Liver (tissue), 9 donors: ENCODE results near the gene ATP12A. TPM values are rescaled to one million over a fixed set of nuclear protein-coding genes. Genes with fewer than 3 reads are reported as not detected.

Experiments
- DNase-seq: peaks from one replicate; pipeline ENCODE4 v3.0.0-alpha.2; 2017; ENCODE audit warnings: low spot score
- H3K27ac ChIP-seq, 2 donors: one replicate each; pipeline ENCODE4 v1.7.0; 2013; ENCODE audit warnings: inconsistent platforms in 2 of 2, low read length in 2 of 2, control low read depth in 1 of 2, low read depth in 1 of 2, mild to moderate bottlenecking in 1 of 2
- H3K27me3 ChIP-seq, 4 donors: one replicate each; pipeline versions ENCODE4 v1.6.1 to v1.7.0; 2013; ENCODE audit warnings: low read length in 3 of 4, inconsistent platforms in 1 of 4, mild to moderate bottlenecking in 1 of 4, moderate library complexity in 1 of 4; ENCODE audit not compliant: control insufficient read depth in 4 of 4, insufficient read depth in 4 of 4
- H3K36me3 ChIP-seq, 4 donors: one replicate each; pipeline versions ENCODE4 v1.6.1 to v1.7.0; 2013; ENCODE audit warnings: low read length in 3 of 4, mild to moderate bottlenecking in 3 of 4, low read depth in 1 of 4, moderate library complexity in 1 of 4; ENCODE audit not compliant: control insufficient read depth in 4 of 4, insufficient read depth in 3 of 4
- H3K4me1 ChIP-seq, 4 donors: one replicate each; pipeline versions ENCODE4 v1.6.1 to v1.7.0; 2013; ENCODE audit warnings: low read length in 3 of 4, mild to moderate bottlenecking in 3 of 4, moderate library complexity in 1 of 4; ENCODE audit not compliant: control insufficient read depth in 4 of 4, insufficient read depth in 4 of 4
- H3K4me3 ChIP-seq, 3 donors: one replicate each; pipeline versions ENCODE4 v1.6.1 to v1.7.0; 2013; ENCODE audit warnings: low read length in 3 of 3, control low read depth in 1 of 3, low read depth in 1 of 3, mild to moderate bottlenecking in 1 of 3
- H3K9ac ChIP-seq, 2 donors: one replicate each; pipeline ENCODE4 v1.7.0; 2013; ENCODE audit warnings: low read length in 2 of 2, mild to moderate bottlenecking in 2 of 2, moderate library complexity in 2 of 2, control low read depth in 1 of 2, low read depth in 1 of 2
- H3K9me3 ChIP-seq, 4 donors: one replicate each; pipeline versions ENCODE4 v1.6.1 to v1.7.0; 2013; ENCODE audit warnings: low read length in 3 of 4; ENCODE audit not compliant: control insufficient read depth in 4 of 4
- ATF3 ChIP-seq: IDR thresholded peaks from 2 replicates; pipeline ENCODE4 v1.6.1; 2016; ENCODE audit warnings: antibody characterized with exemption
- CTCF ChIP-seq: fragments of 150-350 bp; IDR thresholded peaks from 2 replicates; pipeline ENCODE4 v1.5.1; 2017; ENCODE audit warnings: improper control_type of control experiment, low read depth, low read length; ENCODE audit not compliant: missing input control
- EGR1 ChIP-seq, 2 donors: IDR thresholded peaks; 2 replicates each; pipeline ENCODE4 v1.6.1; 2016 to 2018; ENCODE audit warnings: antibody characterized with exemption in 2 of 2, low read depth in 2 of 2
- FOXA1 ChIP-seq: IDR thresholded peaks from 2 replicates; pipeline ENCODE4 v1.6.1; 2016; ENCODE audit warnings: antibody characterized with exemption
- FOXA2 ChIP-seq: IDR thresholded peaks from 2 replicates; pipeline ENCODE4 v1.6.1; 2016; ENCODE audit warnings: antibody characterized with exemption
- GABPA ChIP-seq, 2 donors: IDR thresholded peaks in 1 of 2; conservative IDR thresholded peaks in 1 of 2; 2 replicates each; pipeline ENCODE4 v1.6.1; 2016; ENCODE audit warnings: antibody characterized with exemption in 2 of 2, mild to moderate bottlenecking in 1 of 2, moderate library complexity in 1 of 2
- HNF4A ChIP-seq, 2 donors: conservative IDR thresholded peaks; 2 replicates each; pipeline ENCODE4 v1.6.1; 2016; ENCODE audit warnings: antibody characterized with exemption in 2 of 2, mild to moderate bottlenecking in 2 of 2
- HNF4G ChIP-seq: IDR thresholded peaks from 2 replicates; pipeline ENCODE4 v1.6.1; 2016; ENCODE audit warnings: antibody characterized with exemption
- JUND ChIP-seq, 2 donors: IDR thresholded peaks; 2 replicates each; pipeline ENCODE4 v1.6.1; 2016; ENCODE audit warnings: antibody characterized with exemption in 2 of 2
- NR2F2 ChIP-seq: IDR thresholded peaks from 2 replicates; pipeline ENCODE4 v1.6.1; 2016; ENCODE audit warnings: antibody characterized with exemption
- RAD21 ChIP-seq, 2 donors: IDR thresholded peaks; 2 replicates each; pipeline ENCODE4 v1.6.1; 2016; ENCODE audit warnings: antibody characterized with exemption in 2 of 2, mild to moderate bottlenecking in 2 of 2
- RXRA ChIP-seq, 2 donors: IDR thresholded peaks; 2 replicates each; pipeline ENCODE4 v1.6.1; 2017 to 2018; ENCODE audit warnings: antibody characterized with exemption in 2 of 2, mild to moderate bottlenecking in 1 of 2
- SP1 ChIP-seq: IDR thresholded peaks from 2 replicates; pipeline ENCODE4 v1.6.1; 2018; ENCODE audit warnings: antibody characterized with exemption, mild to moderate bottlenecking
- TAF1 ChIP-seq: conservative IDR thresholded peaks from 2 replicates; pipeline ENCODE4 v1.6.1; 2016; ENCODE audit warnings: antibody characterized with exemption, mild to moderate bottlenecking
- YY1 ChIP-seq: IDR thresholded peaks from 2 replicates; pipeline ENCODE4 v1.6.1; 2016; ENCODE audit warnings: antibody characterized with exemption, mild to moderate bottlenecking
- WGBS: extraction: QIAGEN DNeasy Blood & Tissue Kit; methylation state at CpG from one replicate; pipeline ENCODE4 v1.1.7; 2013; 5-methylcytosine and 5-hydroxymethylcytosine counted together
- polyA plus RNA-seq, 2 donors: library from polyadenylated mRNA; stranded (reverse) in 1 of 2; unstranded in 1 of 2; fragments of 200-250 nt in 1 of 2; fragments of >200 nt in 1 of 2; fragmentation: Nextera tagmentation in 1 of 2; extraction: Ambion mirVana in 1 of 2; gene quantifications; one replicate each; pipeline versions ENCODE4 v1.2.1 to v1.2.3, GENCODE V29; 2013 to 2015
- total RNA-seq, 2 donors: library from RNA; depleted of rRNA; stranded (reverse); fragments of >200 nt; gene quantifications; one replicate each; pipeline ENCODE4 v1.2.3, GENCODE V29; 2014
- TF ChIP-seq, protein P1 (sequence below): IDR thresholded peaks from 2 replicates; pipeline ENCODE4 v1.6.1; 2016; ENCODE audit warnings: antibody characterized with exemption, mild to moderate bottlenecking
- TF ChIP-seq, protein P2 (sequence below): IDR thresholded peaks from 2 replicates; pipeline ENCODE4 v1.6.1; 2016; ENCODE audit warnings: antibody characterized with exemption
- donor health status: healthy.
- donor health status: healthy.
- donor health status: healthy.
- donor health status: healthy.
- donor health status: healthy.

Gene ATP12A
- total and polyA plus RNA-seq, 4 donors: under 0.01 TPM; not detected in 3

DNA sequence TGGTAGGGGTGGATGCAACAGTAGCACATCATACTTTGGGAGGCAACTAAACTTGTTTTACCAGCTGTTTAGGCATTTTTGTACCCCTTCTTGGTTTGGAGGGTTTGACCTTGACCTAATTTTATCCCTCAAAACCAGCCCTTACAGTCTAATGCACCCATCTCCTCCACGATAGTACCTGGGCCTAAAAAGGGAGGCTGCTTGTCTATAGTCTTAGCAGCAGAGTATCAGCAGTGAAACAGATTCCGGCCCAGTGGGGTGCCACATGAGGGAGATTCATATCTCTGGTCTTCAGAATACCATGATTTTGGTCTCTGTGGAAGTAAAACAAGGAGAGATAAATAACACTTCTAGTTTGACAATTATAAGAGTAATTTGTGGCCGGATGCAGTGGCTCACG lies 39.5 kb upstream of the ATP12A start:
- Histone ChIP-seq H3K9ac (no peak overlapping the region), H3K4me3 (no peak overlapping the region), H3K27me3 (peaks cover 0 to 2% (median 0%) of the 10 kb centered on the region in 4 donors), H3K27ac (no peak overlapping the region), H3K9me3 (no peaks in the 10 kb centered on the region), H3K36me3 (no peaks in the 10 kb centered on the region), H3K4me1 (no peaks in the 10 kb centered on the region)
- no peak for DNase-seq
- 95% methylated on average over 4 of the region's 4 CpGs for WGBS
- TF ChIP-seq YY1 (no peak), RAD21 (IDR thresholded peaks at IDR 0.05) (no peak), TAF1 (no peak), CTCF (no peak), JUND (IDR thresholded peaks at IDR 0.05) (no peak), FOXA1 (no peak), GABPA (IDR thresholded peaks at IDR 0.05 in 1 of 2, conservative IDR thresholded peaks at IDR 0.05 in 1 of 2) (no peak), FOXA2 (no peak), SP1 (no peak), HNF4G (no peak), EGR1 (IDR thresholded peaks at IDR 0.05; ENCODE audit: low read depth in 2 of 2) (no peak), RXRA (IDR thresholded peaks at IDR 0.05) (no peak), HNF4A (conservative IDR thresholded peaks at IDR 0.05) (no peak), ATF3 (no peak), NR2F2 (no peak)
- TF ChIP-seq, protein P1, sequence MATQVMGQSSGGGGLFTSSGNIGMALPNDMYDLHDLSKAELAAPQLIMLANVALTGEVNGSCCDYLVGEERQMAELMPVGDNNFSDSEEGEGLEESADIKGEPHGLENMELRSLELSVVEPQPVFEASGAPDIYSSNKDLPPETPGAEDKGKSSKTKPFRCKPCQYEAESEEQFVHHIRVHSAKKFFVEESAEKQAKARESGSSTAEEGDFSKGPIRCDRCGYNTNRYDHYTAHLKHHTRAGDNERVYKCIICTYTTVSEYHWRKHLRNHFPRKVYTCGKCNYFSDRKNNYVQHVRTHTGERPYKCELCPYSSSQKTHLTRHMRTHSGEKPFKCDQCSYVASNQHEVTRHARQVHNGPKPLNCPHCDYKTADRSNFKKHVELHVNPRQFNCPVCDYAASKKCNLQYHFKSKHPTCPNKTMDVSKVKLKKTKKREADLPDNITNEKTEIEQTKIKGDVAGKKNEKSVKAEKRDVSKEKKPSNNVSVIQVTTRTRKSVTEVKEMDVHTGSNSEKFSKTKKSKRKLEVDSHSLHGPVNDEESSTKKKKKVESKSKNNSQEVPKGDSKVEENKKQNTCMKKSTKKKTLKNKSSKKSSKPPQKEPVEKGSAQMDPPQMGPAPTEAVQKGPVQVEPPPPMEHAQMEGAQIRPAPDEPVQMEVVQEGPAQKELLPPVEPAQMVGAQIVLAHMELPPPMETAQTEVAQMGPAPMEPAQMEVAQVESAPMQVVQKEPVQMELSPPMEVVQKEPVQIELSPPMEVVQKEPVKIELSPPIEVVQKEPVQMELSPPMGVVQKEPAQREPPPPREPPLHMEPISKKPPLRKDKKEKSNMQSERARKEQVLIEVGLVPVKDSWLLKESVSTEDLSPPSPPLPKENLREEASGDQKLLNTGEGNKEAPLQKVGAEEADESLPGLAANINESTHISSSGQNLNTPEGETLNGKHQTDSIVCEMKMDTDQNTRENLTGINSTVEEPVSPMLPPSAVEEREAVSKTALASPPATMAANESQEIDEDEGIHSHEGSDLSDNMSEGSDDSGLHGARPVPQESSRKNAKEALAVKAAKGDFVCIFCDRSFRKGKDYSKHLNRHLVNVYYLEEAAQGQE: no peak

GRCh38 chr13:24642219-24642618 lies 38.0 kb upstream of the ATP12A start:
- H3K27ac ChIP-seq: no peak overlapping the region
- peaks cover 0 to 2% (median 0%) of the 10 kb centered on the region in 4 donors for H3K27me3 ChIP-seq
- no peaks in the 10 kb centered on the region for H3K36me3 ChIP-seq
- TF ChIP-seq ATF3 (no peak), TAF1 (no peak), YY1 (no peak), GABPA (IDR thresholded peaks at IDR 0.05 in 1 of 2, conservative IDR thresholded peaks at IDR 0.05 in 1 of 2) (no peak), NR2F2 (no peak), RXRA (IDR thresholded peaks at IDR 0.05) (no peak), RAD21 (IDR thresholded peaks at IDR 0.05) (no peak), FOXA1 (no peak), FOXA2 (no peak)
- TF ChIP-seq, protein P2, sequence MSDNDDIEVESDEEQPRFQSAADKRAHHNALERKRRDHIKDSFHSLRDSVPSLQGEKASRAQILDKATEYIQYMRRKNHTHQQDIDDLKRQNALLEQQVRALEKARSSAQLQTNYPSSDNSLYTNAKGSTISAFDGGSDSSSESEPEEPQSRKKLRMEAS: no peak
- no peak overlapping the region for H3K4me3 ChIP-seq
- no peak overlapping the region for H3K9ac ChIP-seq
- 87% methylated on average over 6 of the region's 6 CpGs for WGBS
- H3K9me3 ChIP-seq: no peaks in the 10 kb centered on the region
- no peaks in the 10 kb centered on the region for H3K4me1 ChIP-seq
- DNase-seq: no peak
